ENCODE results near the gene OPN4.
"Not testable (repeated sequence)": the region's sequence is repeated elsewhere in the genome, so short reads cannot be mapped to it uniquely, and the experiment has no call there.

The OPN4 gene

GRCh38 chr10:86654411-86655172 is at the start of gene OPN4:
Gene OPN4, plus strand, starts transcription at chr10:86654547. Its CDS starts 237 bp downstream, at chr10:86654784.
- no peak for DNase-seq

- DNase-seq: no peak
These were observed 46.7 kb upstream of the OPN4 start for GRCh38 chr10:86607674-86608073.

- no peak for DNase-seq
These were observed 44.4 kb upstream of the OPN4 start for GRCh38 chr10:86609920-86610319.

GRCh38 chr10:86611386-86611785 is 43.0 kb upstream of the OPN4 start:
- DNase-seq: no peak

GRCh38 chr10:86613096-86613495 is 41.3 kb upstream of the OPN4 start:
- no peak for DNase-seq

- no peak for DNase-seq
These were observed 40.4 kb upstream of the OPN4 start for GRCh38 chr10:86613905-86614304.

- DNase-seq: no peak
These were observed 39.5 kb upstream of the OPN4 start for GRCh38 chr10:86614853-86615252.

GRCh38 chr10:86617278-86617677 is 37.1 kb upstream of the OPN4 start:
- not testable (repeated sequence) for DNase-seq

GRCh38 chr10:86628311-86628710 is 26.0 kb upstream of the OPN4 start:
- no peak for DNase-seq

- no peak for DNase-seq
These were observed 24.3 kb upstream of the OPN4 start for GRCh38 chr10:86630079-86630478.

- no peak for DNase-seq
These were observed 22.1 kb upstream of the OPN4 start for GRCh38 chr10:86632009-86632800.

GRCh38 chr10:86632951-86633350 is 21.4 kb upstream of the OPN4 start:
- DNase-seq: no peak

- no peak for DNase-seq
These were observed 18.9 kb upstream of the OPN4 start for GRCh38 chr10:86635402-86635801.

- DNase-seq: no peak
These were observed 18.0 kb upstream of the OPN4 start for GRCh38 chr10:86636311-86636710.

- DNase-seq: no peak
These were observed 12.3 kb upstream of the OPN4 start for GRCh38 chr10:86642021-86642420.

- no peak for DNase-seq
These were observed 11.8 kb upstream of the OPN4 start for GRCh38 chr10:86642499-86642898.

GRCh38 chr10:86644152-86644793 is 10.1 kb upstream of the OPN4 start:
- DNase-seq: peak; percentile 48

- peak; percentile 41 for DNase-seq
These were observed 9.4 kb upstream of the OPN4 start for GRCh38 chr10:86644794-86645445.

GRCh38 chr10:86645621-86646165 is 8.7 kb upstream of the OPN4 start:
- DNase-seq: not testable (repeated sequence)

- peak; percentile 22 for DNase-seq
These were observed 7.8 kb upstream of the OPN4 start for GRCh38 chr10:86646532-86646931.

GRCh38 chr10:86646933-86647332 is 7.4 kb upstream of the OPN4 start:
- DNase-seq: no peak

- peak; percentile 22 for DNase-seq
These were observed 6.3 kb upstream of the OPN4 start for GRCh38 chr10:86647773-86648703.
